Stimulated activated CD8-positive, alpha-beta memory T cell treated with anti-CD3 and anti-CD28 coated beads, Interleukin-7, amount 100 ng/mL, for 1 hour (primary cell): ENCODE results near the gene MCM8.

ENCODE experiments used
- DNase-seq, 2 donors: peaks; one replicate each; pipeline ENCODE4 v3.0.0-alpha.2; 2020; ENCODE audit warnings: low read depth in 2 of 2

MCM8 gene

GRCh38 chr20:5950271-5951031 is at the start of gene MCM8, which contains the start of gene TRMT6:
TSS of gene MCM8 (plus strand) at chr20:5950652. CDS start at chr20:5952016, 1,364 bp downstream.
TSS of gene TRMT6 (minus strand) at chr20:5950533. CDS start at chr20:5950405, 128 bp downstream.
- DNase-seq = peak; percentile 88 to 92

GRCh38 chr20:5900908-5901307 is 49.5 kb upstream of the MCM8 start:
- no peak for DNase-seq

GRCh38 chr20:5908981-5909380 is 41.5 kb upstream of the MCM8 start:
- no peak for DNase-seq

GRCh38 chr20:5910186-5910585 is 40.3 kb upstream of the MCM8 start:
- no peak for DNase-seq

- no peak for DNase-seq
These were observed 37.3 kb upstream of the MCM8 start for GRCh38 chr20:5913166-5913565.

GRCh38 chr20:5914859-5915258 is 35.6 kb upstream of the MCM8 start:
- no peak for DNase-seq

- no peak for DNase-seq
These were observed 31.4 kb upstream of the MCM8 start for GRCh38 chr20:5918856-5919625.

GRCh38 chr20:5919626-5920544 is 30.6 kb upstream of the MCM8 start:
- no peak for DNase-seq

- DNase-seq = no peak
These were observed 29.9 kb upstream of the MCM8 start for GRCh38 chr20:5920581-5920980.

GRCh38 chr20:5923493-5923892 is 27.0 kb upstream of the MCM8 start:
- DNase-seq = no peak

- DNase-seq = no peak
These were observed 24.9 kb upstream of the MCM8 start for GRCh38 chr20:5925551-5925950.

- no peak for DNase-seq
These were observed 22.5 kb upstream of the MCM8 start for GRCh38 chr20:5927749-5928462.

GRCh38 chr20:5928836-5929715 is 21.4 kb upstream of the MCM8 start:
- no peak for DNase-seq

GRCh38 chr20:5931411-5931810 is 19.0 kb upstream of the MCM8 start:
- DNase-seq = no peak

- no peak for DNase-seq
These were observed 17.7 kb upstream of the MCM8 start for GRCh38 chr20:5932796-5933195.

- DNase-seq = no peak
These were observed 16.5 kb upstream of the MCM8 start for GRCh38 chr20:5933802-5934436.

GRCh38 chr20:5935384-5935783 is 15.1 kb upstream of the MCM8 start:
- no peak for DNase-seq

- DNase-seq = no peak
These were observed 14.2 kb upstream of the MCM8 start for GRCh38 chr20:5936238-5936637.

GRCh38 chr20:5938456-5939029 is 11.9 kb upstream of the MCM8 start:
- DNase-seq = no peak
